Vagina (tissue), 2 donors: ENCODE measurements around the gene MCM3.

Experiments used
- POLR2A ChIP-seq, 2 donors: fragments of 450-650 bp; IDR thresholded peaks; one replicate each; pipeline ENCODE4 v1.6.1; 2017; ENCODE audit warnings: antibody characterized with exemption in 2 of 2, mild to moderate bottlenecking in 2 of 2, moderate library complexity in 2 of 2
- POLR2AphosphoS5 ChIP-seq, 2 donors: sonication (generic); formaldehyde crosslinking; IDR thresholded peaks; one replicate each; pipeline ENCODE4 v1.9.0; 2017; ENCODE audit warnings: antibody characterized with exemption in 2 of 2, mild to moderate bottlenecking in 2 of 2, low read depth in 1 of 2; ENCODE audit not compliant: insufficient read depth in 1 of 2
- TF ChIP-seq, protein P1 (sequence below), 3 experiments: fragments of 450-650 bp in 2 of 3; fragments of 200-600 bp in 1 of 3; sonication (generic) in 1 of 3; IDR thresholded peaks; one replicate each; pipeline ENCODE4 v1.5.1; 2017 to 2019; ENCODE audit warnings: antibody characterized with exemption in 3 of 3, mild to moderate bottlenecking in 2 of 3, moderate library complexity in 2 of 3

DNA sequence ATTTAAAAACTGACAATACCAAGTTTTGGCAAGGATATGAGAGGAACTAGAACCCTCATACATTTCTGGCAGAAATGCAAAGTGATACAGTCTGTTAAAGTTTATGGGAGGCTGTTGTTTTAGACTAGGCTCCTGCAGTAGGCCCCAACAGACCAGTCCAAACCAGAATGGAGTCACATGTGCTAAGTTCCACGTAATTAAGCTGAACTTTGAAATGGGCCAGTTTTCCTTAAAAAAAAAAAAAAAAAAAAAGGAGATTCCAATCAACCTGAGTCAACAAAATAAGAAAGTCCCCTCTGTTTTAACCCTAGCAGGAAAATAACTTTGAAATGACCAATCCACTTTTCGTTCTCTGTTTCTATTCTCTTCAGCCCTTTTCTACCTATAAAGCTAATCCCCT is 66.8 kb downstream of the MCM3 start:
- no peak for TF ChIP-seq POLR2A (IDR thresholded peaks at IDR 0.05)
- TF ChIP-seq, protein P1, sequence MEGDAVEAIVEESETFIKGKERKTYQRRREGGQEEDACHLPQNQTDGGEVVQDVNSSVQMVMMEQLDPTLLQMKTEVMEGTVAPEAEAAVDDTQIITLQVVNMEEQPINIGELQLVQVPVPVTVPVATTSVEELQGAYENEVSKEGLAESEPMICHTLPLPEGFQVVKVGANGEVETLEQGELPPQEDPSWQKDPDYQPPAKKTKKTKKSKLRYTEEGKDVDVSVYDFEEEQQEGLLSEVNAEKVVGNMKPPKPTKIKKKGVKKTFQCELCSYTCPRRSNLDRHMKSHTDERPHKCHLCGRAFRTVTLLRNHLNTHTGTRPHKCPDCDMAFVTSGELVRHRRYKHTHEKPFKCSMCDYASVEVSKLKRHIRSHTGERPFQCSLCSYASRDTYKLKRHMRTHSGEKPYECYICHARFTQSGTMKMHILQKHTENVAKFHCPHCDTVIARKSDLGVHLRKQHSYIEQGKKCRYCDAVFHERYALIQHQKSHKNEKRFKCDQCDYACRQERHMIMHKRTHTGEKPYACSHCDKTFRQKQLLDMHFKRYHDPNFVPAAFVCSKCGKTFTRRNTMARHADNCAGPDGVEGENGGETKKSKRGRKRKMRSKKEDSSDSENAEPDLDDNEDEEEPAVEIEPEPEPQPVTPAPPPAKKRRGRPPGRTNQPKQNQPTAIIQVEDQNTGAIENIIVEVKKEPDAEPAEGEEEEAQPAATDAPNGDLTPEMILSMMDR (IDR thresholded peaks at IDR 0.05): no peak
- no peak for TF ChIP-seq POLR2AphosphoS5 (IDR thresholded peaks at IDR 0.05; ENCODE audit: insufficient read depth in 1 of 2, low read depth in 1 of 2)
